Occipital lobe (tissue), 2 donors: ENCODE measurements around the gene ZNF780B. TPM values are rescaled to one million over a fixed set of nuclear protein-coding genes. Genes with fewer than 3 reads are reported as not detected.
"Not testable (repeated sequence)": the region's sequence is repeated elsewhere in the genome, so short reads cannot be mapped to it uniquely, and the experiment has no call there.

Experiments
- DNase-seq: peaks from one replicate; lab custom pipeline; 2025; lab: John Stamatoyannopoulos, UW
- total RNA-seq: library from RNA; depleted of rRNA; stranded (reverse); fragments of >200 nt; gene quantifications from one replicate; pipeline ENCODE4 v1.2.3, GENCODE V29; 2014

Gene ZNF780B
- total RNA-seq, result 47.9 TPM

DNA sequence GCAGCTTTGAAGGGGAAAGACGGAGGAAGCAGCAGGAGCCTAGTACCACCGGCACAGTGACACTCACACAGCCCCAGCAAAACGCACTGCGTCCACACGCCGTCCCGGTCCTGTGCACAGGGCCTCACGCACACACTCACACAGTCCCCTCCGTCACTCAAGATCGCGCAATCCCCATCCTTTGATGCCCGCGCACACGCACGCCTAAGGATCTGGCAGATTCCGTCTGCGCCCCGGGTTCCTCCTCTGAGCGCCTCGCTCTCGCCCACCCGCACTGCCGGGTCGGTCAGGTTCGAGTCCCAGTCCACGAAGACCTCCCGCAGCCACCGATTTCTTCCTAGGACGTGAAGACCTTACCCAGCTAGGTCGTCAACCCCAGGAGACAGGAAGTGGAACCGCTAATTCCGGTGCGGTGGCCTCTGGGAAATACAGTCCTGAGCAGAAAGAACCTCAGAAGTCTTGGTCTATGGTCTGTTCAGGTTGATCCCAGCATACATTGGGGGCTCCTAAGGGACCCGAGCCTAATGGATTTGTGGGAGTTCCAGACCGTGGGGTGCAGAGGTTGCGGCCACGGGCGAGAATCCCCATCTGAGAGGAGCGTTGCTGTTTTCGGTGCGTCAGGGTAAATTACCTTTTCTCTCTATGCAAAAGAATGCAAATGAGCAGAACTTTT is at the start of gene ZNF780B:
TSS of gene ZNF780B (minus strand) at position 400 of the 673 bp plus-strand sequence. CDS start 5,899 bp downstream, outside the sequence.
- peak; percentile 72 for DNase-seq

DNA sequence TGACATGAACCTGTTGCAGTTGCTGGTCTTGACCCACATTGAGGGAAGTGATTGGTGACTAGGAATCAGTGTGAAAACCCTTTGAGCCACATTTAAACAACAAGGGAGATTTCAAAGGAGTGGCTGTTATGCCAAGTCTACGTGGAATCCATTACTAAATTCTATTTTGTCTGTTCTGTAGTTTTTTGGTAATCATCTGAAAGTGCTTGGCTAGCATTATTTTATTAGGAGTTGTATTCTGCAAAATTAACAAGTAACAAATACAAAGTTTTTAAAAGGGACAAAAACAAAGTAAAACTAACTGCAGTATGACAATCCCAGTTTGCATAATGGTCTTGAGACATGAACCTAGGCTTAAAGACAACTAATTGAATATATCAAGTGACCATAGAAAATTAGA is 48.7 kb upstream of the ZNF780B start:
- no peak for DNase-seq

GRCh38 chr19:40103600-40103999 is 47.6 kb upstream of the ZNF780B start:
- no peak for DNase-seq

DNA sequence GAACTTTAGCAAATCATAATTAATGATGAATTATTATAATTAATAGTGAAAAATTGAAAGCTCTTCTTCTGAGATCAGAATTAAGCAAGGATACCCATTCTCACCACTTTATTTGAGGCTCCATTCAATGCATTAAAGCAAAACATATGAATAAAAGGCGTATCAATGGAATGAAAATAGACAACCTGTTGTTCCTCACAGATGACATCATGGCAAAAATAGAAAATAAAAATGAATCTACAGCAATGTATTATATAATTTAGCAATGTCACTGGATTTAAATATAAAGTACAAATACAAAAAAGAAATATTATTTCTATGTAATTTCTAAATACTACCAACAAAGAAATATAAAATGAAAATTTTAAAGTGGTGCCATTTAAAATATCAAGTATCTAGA is 45.8 kb upstream of the ZNF780B start:
- no peak for DNase-seq

DNA sequence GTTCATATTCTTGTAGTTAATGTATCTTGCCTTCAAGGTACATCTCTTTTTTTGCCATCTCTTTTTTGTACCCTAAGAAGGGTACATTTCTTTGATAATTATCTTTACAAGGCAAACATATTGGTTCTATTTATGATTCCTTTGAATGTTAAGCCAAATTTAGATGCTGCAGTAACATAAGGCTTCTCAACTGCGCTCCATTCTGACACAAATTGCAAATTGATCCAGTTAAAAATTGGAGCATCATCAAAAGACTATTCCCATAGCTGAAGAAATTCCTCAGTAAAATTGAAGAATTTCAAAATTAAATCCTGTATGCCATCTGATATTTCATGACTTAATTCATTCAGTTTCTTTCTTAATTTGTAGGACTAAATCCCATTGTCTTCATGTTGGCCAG is 37.4 kb upstream of the ZNF780B start:
- no peak for DNase-seq

GRCh38 chr19:40091205-40092129 is 35.4 kb upstream of the ZNF780B start:
- DNase-seq, result no peak

DNA sequence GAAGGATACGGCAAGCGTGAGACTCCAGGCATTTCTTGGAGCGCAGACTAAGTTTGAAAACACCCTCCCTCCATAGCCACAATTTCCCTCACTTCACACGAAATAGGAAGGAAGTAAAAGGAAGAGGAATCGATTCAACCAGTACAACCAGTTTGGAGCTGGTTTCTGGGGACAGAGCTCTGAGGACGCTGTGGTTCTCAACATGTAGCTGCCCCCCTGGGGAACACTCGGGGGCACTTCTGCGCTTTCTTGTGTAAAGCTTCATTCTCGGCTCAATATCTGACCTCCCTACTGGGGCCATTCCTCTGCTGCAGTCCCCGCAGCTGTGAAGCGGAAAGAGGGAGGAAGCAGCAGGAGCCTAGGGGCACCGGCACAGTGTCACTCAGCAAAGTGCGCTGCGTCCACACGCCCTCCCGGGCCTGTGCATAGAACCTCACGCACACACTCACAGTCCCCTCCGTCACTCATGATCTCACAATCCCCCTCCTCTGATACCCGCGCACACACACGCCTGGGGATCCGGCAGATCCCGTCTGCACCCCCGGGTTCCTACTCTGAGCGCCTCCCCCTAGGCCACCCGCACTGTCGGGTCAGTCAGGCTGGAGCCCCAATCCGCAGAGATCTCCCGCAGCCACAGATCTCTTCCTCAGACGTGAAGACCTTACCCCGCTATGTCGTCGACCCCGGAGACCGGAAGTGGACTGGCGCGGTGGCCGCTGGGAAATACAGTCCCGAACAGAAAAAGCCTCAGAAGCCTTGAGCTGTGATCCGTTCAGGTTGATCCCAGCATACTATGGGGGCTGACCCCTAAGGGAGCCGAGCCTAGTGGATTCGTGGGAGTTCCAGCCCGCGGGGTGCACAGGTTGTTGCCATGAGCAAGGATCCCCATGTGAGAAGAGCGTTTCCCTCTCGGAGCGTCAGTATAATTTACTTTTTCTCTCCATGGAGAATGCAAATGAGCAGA is 34.5 kb upstream of the ZNF780B start, which contains the start of gene ZNF780A:
TSS of gene ZNF780A (minus strand) at position 703 of the 964 bp plus-strand sequence. CDS start 6,190 bp downstream, outside the sequence.
- DNase-seq, result peak; percentile 68

DNA sequence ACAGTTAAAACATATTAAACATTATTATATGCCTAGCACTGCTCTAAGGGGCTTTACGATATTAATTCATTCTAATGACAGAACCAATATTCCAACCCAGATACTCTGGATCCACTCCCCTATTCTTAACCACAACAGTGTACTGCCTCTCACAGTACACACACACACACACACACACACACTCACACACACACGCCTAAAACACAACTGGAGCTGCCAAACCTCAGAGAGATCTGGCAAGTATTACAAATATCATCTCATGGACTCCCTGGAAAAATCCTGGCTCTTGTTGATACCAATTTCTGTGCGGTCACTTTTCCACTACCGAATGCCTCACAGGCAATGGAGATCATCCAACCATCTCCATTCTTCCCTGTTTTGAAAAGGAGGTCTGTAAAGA is 33.4 kb upstream of the ZNF780B start:
- no peak for DNase-seq

DNA sequence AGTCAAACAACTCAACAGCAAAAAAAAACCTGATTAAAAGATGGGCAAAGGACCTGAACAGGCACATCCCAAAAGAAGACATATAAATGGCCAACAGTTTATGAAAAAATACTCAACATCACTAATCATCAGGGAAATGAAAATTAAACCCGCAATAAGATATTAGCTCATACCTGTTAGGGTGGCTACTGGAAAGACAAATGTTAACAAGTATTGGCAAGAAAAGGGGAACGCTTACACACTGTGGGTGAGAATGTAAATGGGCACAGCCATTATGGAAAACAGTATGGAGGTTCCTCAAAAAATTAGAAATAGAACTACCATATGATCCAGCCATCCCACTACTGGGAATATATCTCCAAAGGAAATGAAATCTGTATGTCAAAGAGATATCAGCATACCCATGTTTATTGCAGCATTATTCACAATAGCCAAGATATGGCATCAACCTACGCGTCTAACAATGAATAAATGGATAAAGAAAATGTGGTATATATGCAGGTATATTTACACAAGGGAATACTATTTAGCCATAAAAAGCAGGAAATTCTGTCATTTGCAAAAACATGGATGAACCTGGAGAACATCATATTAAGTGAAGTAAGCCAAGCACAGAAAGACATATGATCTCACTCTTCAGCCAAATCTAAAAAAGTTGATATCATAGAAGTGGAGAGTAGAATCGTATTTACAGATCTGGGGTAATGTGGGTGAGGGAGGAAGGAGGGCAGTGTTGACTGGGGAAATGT is 32.4 kb upstream of the ZNF780B start:
- no peak for DNase-seq

- DNase-seq, result no peak
These were observed 28.9 kb upstream of the ZNF780B start for GRCh38 chr19:40084948-40085347.

DNA sequence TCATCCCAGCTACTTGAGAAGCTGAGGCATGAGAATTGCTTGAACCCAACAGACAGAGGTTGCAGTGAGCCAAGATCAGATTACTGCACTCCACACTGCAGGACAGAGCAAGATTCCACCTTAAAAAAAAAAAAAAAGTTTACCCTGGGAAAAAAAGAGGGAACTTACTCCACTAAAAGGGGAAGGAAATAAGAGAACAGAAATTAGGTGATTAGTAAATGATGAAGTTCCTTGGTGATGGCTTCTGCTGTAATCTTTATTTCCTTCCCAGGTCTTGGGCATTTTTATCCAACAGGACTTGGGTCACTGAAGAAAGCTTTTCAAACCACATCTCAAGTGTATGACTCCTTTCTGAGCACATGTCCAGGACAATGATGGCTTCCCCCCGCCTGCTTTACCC is 25.4 kb upstream of the ZNF780B start:
- DNase-seq, result no peak

- DNase-seq, result no peak
These were observed 24.3 kb upstream of the ZNF780B start for GRCh38 chr19:40080289-40080688.

DNA sequence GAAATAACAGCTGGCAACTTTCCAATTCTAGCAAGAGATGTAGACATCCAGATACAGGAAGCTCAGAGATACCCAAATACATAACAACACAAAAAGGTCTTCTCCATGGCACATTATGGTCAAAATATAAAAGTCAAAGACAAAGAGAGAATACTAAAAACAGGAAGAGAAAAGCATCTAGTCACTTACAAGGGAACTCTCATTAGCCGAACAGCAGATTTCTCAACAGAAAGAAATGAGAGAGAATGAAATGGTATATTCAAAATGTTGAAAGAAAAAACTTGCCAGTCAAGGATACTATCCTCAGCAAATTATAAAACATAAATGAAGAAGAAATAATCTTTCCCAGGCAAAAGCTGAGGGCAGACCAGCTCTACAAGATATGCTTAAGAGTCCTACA is 22.3 kb upstream of the ZNF780B start:
- DNase-seq, result no peak

DNA sequence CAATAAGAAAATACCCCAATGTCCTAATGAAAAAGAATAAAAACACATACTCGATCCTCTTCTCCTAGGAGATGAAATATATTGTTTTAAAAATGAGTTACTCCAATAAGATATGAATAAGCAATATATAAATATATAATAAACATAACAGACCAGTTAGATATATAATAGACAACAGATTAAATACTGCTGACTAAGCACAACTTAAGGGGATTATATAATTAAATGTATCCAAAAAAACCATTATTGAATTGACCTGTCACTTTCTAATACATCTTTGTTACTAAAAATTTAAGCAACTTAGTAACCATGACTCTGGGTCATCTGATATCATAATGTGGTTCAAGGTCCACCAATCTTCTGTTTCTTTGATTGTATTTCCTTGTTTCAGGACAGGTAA is 14.0 kb upstream of the ZNF780B start:
- DNase-seq, result no peak

GRCh38 chr19:40059624-40060023 is 3.6 kb upstream of the ZNF780B start:
- no peak for DNase-seq

- DNase-seq, result no peak
These were observed 1.1 kb upstream of the ZNF780B start for GRCh38 chr19:40057166-40057565.

DNA sequence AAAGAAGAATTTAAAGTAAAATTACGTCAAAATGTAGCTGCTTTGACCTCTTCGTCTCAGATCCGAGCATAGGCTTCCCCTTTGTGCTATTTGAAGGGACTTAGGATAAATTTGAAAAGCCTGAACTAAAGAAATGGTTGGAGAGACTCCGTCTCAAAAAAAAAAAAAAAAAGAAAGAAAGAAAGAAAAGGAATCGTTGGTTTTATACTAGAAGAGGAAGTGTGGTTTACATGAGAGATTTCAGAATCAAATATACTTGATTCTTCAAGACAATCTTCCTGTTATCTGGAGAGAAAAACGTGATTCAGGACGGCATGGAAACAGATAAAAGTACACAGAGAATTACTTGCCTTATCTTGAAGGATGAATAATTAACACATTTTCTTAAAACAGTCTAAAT is 474 bp upstream of the ZNF780B start:
- no peak for DNase-seq

- no peak for DNase-seq
These were observed 982 bp downstream of the ZNF780B start for GRCh38 chr19:40055049-40055448.

DNA sequence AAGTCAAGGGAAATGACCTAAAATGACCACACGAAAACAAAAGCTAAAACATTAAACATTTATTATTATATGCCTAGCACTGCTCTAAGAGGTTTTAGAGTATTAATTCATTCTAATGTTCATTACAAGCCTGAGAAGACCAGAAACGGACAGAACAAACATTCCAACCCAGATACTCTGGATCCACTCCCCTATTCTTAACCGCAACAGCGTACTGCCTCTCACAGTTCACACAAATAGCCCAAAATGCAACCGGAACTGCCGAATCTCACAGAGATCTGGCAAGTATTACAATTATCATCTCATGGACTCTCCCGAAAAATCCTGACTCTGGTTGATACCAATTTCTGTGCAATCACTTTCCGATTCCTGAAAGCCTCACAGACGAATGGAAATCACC is 1.4 kb downstream of the ZNF780B start:
- no peak for DNase-seq

GRCh38 chr19:40053491-40053890 is 2.5 kb downstream of the ZNF780B start:
- no peak for DNase-seq

- DNase-seq, result not testable (repeated sequence)
These were observed 14.3 kb downstream of the ZNF780B start for GRCh38 chr19:40041718-40042117.
